Stimulated activated naive CD4-positive, alpha-beta T cell (primary cell): ENCODE results near the gene RTP5.

Experiments used
- DNase-seq, 6 experiments: peaks; one replicate each; lab custom pipeline; 2025; lab: John Stamatoyannopoulos, UW

The RTP5 gene

DNA sequence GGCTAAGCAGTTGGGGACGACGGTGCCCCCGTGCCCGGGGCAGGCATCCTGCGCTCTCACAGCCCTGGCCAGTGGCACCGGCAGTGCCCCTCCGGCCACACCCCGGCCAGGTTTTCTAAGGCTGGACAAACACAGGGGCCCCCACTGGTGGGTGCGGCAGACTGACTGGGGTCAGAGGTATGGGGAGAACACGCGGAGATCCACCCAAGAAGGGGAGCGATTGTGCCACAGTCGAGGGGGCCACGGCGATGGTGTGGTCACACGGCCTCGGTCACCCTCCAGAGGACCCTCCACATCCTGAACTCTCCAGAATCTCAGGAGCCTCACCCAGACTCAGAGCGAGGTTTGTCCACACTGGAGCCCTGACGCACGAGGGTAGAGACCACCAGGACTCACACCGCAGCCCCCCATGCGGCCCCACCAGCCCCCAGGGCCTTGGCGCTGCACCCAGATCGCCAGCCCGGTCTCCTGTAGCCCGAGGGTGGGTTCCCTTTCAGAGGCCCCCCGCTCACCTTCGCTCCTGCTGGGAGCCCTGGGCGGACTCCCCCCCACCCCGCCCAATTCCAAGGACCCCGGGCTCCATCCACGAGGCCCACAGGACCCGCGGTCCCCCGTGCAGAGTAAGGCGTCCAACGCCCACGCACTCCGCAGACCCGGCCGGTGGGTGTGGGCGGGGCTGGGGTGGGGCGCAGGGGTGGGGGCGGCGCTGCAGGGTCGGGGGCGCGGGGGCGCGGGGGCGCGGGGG lies 26.0 kb upstream of the RTP5 start:
- no peak for DNase-seq

GRCh38 chr2:241844066-241844728 lies 25.3 kb upstream of the RTP5 start:
- peak; percentile 14 to 56 (median 38) for DNase-seq

DNA sequence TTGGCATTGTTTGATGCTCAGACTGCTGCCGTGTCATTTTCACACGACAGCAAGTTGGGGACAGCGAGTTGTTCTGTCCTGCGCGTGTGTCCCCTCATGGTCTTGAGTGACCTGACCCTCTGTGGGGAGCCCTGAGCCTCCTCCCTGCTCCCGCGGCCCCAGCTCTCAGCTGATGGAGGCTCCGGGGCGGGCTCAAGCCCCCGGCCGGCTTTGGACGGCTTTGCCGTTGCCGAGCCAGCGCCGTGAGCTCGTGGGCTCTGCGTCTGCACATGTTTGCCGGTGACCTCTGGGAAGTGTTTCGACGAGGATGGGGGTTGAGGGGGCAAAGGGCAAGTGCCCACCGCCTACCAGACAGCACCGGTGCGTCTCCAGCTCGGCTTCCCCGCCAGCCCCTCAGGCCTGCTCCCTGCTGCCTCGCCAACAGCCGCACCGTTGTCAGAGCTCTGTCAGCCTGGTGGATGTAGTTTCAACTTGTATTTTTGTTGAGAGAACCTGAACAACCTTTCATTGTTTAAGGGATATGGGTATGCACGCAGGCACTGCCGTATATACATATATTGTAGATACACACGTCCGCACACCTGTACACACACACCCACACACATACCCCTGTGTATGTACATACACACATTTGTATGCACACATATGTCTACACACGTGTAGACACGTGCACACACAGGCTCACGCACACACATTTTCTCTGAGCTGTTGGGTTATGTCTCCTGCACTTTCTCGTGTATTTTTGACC lies 24.5 kb upstream of the RTP5 start:
- DNase-seq, result no peak

DNA sequence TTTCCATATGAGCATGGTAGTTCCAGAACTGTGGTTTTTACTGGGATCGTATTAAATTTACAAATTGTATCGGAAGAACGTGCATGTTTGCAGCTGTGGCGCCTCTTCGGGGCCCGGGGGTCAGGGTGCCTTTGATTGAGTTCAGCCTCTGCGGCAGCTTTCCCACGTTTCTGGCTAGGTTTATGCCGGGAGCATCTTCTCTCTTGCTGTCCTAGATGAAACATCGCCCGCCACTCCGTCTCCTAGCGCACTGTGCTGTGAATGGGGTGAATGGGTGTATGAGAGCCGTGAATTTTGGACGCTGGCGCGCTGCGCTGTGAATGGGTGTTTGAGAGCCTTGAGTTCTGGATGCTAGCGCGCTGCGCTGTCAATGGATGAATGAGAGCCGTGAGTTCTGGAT lies 23.1 kb upstream of the RTP5 start:
- no peak for DNase-seq

GRCh38 chr2:241848761-241849615 lies 20.5 kb upstream of the RTP5 start:
- no peak for DNase-seq

DNA sequence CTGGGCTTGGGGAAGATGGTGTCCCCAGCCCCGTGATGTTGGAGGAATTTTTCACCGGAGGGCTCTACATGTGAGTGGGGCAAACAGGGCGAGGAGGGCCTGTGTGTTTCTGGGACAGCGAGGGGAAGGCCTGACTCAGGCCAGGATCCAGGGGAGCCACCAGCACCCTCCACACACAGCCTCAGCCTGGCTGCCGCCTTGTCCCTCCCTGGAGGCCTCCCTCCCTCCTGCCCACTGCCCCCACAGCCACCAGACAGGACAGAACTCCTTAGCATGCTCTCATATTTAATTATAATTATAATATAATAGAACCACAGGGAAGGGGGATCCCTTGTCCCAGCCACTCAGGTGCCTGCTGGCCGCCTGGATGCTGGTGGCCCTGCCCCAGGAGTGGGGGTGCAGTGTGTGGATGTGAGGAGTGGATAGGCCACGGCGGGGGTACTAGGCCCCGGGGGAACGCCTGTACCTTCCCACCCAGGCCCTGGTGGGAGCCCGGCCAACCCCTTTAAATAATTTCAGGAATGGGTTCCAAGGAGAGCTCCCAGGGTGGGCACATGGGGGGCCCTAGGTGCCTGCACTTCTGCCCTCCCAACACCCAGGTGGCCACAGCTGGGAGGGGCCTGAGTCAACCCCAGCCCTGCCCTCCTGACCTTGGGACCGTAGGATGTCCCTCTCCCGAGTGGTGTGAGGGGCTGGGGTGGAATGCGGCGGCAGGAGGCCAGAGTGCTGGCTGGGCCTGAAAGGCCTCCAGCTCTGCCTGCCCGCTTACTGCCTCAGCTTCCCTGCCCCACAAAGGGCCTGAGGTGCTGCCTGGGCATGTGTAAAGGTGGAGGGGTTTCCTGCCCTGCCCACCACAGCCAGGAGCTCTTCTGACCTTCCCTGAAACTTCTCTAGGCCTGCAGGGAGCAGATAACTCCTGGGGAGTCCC lies 19.6 kb upstream of the RTP5 start:
- no peak for DNase-seq

DNA sequence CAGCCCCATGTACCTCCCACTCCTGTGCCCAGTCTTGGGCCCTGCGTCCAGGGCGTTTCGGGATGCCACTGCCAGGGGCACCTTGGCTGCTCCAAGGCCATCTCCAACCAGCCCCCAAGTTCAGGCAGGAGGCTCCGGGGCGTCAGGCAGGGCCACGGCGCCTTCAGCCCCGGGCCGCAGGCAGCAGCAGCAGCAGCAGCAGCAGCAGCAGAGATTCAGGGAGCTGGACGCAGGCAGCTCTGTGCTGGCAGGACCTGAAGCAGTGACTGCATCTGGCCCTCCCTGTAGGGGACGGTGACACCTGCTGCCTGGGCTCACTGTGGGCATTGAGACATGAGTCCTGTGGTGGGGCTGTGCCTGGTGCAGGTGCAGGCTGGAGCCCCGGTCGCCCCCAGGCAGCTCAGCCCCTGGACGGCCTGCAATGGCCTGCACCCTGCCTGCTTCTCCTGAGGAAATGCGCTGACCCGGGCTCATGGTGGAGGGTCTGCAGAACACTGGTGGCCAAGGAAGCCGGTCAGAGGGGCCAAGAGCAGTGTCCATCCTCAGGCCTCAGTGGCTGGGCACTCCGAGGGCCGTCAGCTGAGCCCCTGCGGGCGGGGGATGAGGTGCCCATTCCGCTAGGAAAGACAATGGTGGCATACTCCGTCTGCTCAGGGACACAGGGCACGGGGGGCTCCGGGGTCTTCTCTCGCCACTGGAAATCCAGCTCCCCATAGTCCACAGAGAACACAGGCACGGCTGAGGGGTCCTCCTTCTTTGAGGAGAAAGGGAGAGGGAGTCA lies 18.8 kb upstream of the RTP5 start:
- DNase-seq, result no peak

GRCh38 chr2:241851325-241852115 lies 18.0 kb upstream of the RTP5 start:
- no peak for DNase-seq

DNA sequence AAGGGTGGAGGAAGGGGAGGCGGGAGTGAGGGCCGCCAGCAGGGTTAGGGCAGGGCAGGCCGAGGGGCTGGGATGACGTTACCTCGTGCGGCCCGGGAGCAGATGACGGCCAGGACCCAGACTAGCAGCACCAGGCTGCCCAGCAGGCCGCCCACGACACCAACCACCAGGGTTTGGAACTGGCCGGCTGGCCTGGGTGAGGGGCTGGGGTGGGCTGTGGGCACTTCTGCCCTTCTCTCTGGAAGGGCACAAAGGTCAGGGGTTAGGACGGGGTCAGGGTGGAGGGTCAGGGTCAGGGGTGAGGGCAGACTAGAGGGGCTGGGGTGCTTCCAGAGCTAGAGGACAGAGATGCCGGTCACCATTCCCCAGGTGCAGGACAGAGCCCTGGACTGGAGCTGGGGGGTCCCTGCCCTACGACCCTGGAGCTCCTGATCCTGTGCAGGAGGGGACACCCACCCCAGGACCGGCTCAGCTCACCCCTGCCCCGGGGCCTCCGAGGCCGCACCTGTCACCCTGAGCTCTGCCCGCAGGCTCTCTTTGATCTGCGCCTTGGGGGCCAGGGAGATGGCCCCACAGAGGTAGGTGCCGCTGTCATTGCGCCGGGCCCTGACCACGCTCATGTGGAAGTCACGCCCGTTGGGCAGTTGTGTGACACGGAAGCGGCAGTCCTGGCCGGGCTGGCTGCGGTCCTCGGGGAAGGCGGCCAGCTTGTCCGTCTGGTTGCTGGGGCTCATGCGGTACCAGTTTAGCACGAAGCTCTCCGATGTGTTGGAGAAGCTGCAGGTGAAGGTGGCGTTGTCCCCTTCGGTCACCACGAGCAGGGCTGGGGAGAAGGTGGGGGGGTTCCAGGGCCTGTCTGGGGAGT lies 17.2 kb upstream of the RTP5 start:
- no peak for DNase-seq

GRCh38 chr2:241852981-241853631 lies 16.4 kb upstream of the RTP5 start:
- no peak for DNase-seq

DNA sequence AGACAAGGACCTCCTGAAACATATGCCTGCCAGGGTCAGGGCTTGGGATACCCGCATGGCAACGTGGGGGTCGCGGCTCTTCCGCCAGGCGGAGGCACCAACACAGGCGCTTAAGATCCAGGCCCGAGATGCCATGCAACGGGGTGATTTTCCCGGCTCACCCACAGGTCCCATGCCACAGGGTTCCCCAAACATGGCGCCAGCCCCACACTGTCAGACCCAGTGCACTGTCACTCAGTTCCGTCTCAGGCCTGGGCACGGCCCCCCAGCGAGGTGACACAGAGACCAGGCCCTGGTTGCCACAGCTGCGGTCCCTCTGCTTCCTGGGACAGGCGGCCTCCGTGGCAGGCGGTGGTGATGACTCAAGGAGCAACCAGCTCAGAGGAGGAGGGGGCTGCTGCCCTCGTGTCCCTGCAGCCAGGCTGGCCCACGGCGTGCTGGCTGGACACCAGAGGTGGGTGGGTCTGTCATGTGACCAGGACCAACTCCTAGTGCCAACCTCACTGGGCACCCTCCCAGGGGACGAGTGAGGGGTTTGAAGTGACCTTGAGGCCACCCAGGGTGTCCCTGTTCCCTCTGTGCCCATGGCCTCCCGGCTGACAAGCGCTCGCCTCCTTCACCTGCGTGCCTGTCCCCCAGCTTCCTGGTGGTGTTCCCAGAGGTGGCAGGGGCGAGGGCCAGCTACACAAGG lies 15.7 kb upstream of the RTP5 start:
- no peak for DNase-seq

DNA sequence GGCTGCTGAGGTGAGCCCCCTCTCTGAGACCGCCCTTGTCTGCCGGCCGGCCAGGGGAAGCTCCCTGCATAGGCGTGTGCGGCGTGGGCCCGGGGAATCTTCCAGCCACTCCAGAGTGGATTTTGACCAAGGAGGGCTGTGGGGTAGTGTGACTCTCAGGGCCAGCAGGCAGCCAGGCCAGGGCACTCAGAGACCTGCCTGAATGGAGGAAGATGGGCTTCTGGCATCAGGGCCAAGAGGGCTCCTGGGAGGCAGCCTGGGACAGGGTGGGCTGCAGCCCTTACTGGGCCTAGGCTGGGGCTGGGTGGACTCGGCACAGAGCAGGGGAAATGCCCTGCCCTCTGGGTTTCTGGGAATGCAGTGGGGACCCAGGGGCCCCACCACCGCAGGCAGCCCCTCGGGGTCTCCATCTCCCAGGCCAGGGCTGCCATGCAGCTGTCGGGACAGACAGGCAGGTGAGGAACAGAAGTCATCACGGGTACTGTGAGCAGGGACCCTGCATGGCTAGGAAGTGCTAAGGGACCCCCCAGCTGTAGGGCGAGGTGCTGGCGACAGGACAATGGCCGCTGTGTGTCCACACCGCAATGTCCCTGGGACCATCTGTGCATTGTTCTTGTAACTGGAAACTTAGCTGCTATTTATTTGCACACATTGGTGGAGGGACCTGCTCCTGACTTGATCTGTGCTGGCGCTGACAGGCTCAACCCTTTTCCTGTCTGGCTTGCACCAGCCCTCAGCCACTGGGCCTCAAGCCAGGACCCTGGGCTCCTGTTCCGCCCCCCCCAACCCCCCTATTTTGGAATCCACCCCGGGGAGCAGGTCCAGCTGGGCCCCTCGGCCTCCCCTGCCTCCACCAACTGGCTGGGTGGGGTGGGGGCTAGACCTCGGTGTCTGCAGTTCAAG lies 14.9 kb upstream of the RTP5 start:
- DNase-seq, result no peak

DNA sequence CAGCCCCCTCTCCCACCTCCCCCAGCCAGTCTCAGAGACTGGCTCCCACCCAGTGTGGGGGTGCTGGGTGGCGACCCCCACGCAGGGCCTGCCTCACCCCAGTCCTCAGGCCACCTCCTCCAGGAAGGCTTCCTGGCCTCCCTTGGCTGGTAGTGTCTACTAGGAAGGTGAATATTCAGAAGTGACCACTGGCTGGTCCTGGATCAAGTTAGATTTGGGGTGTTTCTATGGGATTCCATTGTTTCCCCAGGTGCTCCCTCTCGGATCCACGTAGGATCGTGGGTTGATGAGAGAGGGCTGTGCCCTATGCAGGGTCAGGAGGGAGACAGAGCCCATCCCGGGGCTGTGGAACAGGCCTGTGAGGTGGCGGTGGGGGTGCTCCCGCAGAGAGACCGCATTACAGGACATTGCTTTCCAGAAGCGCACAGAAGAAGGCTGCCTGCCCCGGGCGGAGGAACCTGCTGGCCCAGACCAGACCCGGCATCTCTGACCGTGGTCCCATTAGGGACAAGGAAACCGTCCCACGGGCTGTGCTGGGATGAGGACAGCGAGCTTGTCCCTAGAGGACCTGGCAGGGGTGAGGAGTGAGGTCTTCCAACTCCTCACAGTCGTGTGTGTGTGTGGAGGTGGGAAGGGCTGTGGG lies 14.2 kb upstream of the RTP5 start:
- no peak for DNase-seq

DNA sequence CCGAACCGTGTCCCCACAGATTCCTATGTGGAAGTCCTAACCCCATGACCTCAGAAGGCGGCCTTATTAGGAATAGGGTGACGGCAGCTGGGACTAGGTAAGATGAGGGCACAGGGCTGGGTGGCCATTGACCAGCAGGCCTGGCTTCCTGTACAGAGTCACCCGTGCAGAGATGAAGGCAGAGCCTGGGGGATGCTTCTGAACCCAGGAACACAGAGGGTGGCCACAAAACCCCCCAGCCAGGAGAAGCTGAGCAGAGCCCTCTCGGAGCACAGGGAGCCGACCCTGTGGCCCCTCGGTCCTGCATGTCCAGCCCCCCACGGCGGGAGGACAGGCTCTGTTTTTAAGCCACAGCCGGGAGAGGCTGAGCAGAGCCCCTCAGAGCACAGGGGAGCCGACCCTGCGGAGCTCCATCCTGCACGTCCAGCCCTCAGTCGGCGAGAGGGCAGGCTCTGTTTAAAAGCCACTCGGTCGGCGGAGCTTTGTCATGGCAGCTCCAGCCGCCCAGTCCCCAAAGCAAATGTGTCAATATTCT lies 13.6 kb upstream of the RTP5 start:
- DNase-seq, result no peak

- no peak for DNase-seq
Observed at GRCh38 chr2:241857041-241857541, 12.4 kb upstream of the RTP5 start.
